ENCODE results near the gene TDRD3. TPM values are rescaled to one million over a fixed set of nuclear protein-coding genes. Genes with fewer than 3 reads are reported as not detected.
A peak's percentile ranks its signal among the peaks of the same experiment; 100 is the strongest.

The TDRD3 gene
- total RNA-seq, 1 experiment from 2014 or later: 21.4 TPM

DNA sequence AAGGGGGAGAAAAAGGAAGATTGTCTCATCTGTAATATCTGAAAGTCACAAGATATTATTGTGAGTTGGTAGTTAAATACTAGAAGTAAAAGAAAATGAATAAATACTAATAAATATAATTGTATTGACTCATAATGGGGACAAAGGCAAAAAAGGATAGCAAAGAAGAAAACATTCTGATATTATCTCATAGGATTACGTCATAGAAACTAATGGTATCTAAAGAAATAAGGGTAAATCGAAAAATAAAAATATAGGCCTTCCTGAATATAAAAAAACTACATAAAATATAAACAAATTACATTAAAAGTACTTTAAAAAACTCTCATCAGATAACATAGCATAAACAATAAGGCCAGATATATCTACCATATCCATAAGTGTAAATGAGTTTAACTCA, 38.6 kb upstream of the TDRD3 start:
- TF ChIP-seq, protein P1, sequence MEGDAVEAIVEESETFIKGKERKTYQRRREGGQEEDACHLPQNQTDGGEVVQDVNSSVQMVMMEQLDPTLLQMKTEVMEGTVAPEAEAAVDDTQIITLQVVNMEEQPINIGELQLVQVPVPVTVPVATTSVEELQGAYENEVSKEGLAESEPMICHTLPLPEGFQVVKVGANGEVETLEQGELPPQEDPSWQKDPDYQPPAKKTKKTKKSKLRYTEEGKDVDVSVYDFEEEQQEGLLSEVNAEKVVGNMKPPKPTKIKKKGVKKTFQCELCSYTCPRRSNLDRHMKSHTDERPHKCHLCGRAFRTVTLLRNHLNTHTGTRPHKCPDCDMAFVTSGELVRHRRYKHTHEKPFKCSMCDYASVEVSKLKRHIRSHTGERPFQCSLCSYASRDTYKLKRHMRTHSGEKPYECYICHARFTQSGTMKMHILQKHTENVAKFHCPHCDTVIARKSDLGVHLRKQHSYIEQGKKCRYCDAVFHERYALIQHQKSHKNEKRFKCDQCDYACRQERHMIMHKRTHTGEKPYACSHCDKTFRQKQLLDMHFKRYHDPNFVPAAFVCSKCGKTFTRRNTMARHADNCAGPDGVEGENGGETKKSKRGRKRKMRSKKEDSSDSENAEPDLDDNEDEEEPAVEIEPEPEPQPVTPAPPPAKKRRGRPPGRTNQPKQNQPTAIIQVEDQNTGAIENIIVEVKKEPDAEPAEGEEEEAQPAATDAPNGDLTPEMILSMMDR (IDR thresholded peaks at IDR 0.05; ENCODE audit: unreplicated experiment): no peak
- BruUV-seq (replicated peaks): no TSS peak
- H3K36me3 Mint-ChIP-seq (ENCODE audit: insufficient read depth, unreplicated experiment): no peaks in the 10 kb centered on the region
- H3K27ac Mint-ChIP-seq (ENCODE audit: low read depth, unreplicated experiment): no peak overlapping the region
- H3K4me1 Mint-ChIP-seq (ENCODE audit: insufficient read depth, unreplicated experiment): no peaks in the 10 kb centered on the region
- intact Hi-C loops (cut with micrococcal nuclease): no loop called here
- POLR2A ChIA-PET: interaction anchor here (0.5 kb wide), 1 partner anchor 25 kb away, joined by 3 read pairs; no protein-coding TSS in a partner anchor
- CTCF ChIA-PET: no interaction called here
- no peaks in the 10 kb centered on the region for H3K9me3 Mint-ChIP-seq (ENCODE audit: unreplicated experiment)
- no peak overlapping the region for H3K4me3 Mint-ChIP-seq (ENCODE audit: unreplicated experiment)
- peaks cover 21% of the 10 kb centered on the region for H3K27me3 Mint-ChIP-seq (ENCODE audit: insufficient read depth, unreplicated experiment)
- no peak for DNase-seq (ENCODE audit: unreplicated experiment)

DNA sequence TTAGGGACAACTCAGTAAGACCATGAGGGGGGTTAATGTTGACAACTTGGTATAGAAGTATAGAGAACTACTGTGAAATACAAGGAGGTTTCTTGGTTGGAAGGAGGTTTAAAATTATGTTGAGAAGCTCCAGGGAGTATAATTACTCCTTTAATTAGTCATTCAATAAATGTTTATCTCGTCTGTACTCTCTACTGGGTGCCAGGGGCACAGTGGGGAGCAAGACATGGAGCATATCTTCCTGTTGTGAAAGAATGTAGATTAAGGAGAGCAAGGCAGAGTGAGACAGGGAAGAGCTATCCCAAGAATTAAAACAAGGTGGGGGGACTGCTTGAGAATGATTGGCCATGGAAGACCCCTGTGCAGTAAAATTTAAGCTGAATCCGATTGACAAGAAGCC, 33.7 kb upstream of the TDRD3 start:
- Mint-ChIP-seq H3K4me3 (ENCODE audit: unreplicated experiment) (no peak overlapping the region), H3K27ac (ENCODE audit: low read depth, unreplicated experiment) (no peak overlapping the region), H3K27me3 (ENCODE audit: insufficient read depth, unreplicated experiment) (peaks cover 37% of the 10 kb centered on the region), H3K9me3 (ENCODE audit: unreplicated experiment) (no peaks in the 10 kb centered on the region), H3K36me3 (ENCODE audit: insufficient read depth, unreplicated experiment) (no peaks in the 10 kb centered on the region), H3K4me1 (ENCODE audit: insufficient read depth, unreplicated experiment) (no peaks in the 10 kb centered on the region)
- intact Hi-C loops (cut with micrococcal nuclease): no loop called here
- ChIA-PET CTCF (no interaction called here), POLR2A (no interaction called here)
- no TSS peak for BruUV-seq (replicated peaks)
- TF ChIP-seq, protein P1 (IDR thresholded peaks at IDR 0.05; ENCODE audit: unreplicated experiment): no peak
- DNase-seq (ENCODE audit: unreplicated experiment): no peak

DNA sequence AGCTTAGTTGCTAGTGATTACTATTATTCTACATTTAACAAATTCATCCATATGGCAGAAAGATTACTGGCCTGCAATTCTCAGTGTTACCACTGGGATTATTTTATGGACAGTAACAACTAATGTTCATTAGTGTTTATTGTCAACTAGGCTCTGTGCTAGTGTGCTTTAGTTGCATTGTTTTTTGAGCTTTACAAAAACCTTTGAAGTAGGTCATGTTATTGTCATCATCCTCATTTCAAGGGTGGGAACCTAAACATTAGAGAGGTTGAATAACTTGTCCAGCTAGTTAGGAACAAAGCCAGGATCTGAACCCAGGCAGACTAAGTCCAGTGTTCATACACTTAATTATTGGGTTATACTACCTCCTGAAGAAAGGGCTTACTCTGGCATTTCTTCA, 27.8 kb upstream of the TDRD3 start:
- DNase-seq (ENCODE audit: unreplicated experiment): peak; percentile 11
- Mint-ChIP-seq H3K9me3 (ENCODE audit: unreplicated experiment) (no peaks in the 10 kb centered on the region), H3K27ac (ENCODE audit: low read depth, unreplicated experiment) (no peak overlapping the region), H3K4me1 (ENCODE audit: insufficient read depth, unreplicated experiment) (no peaks in the 10 kb centered on the region), H3K36me3 (ENCODE audit: insufficient read depth, unreplicated experiment) (no peaks in the 10 kb centered on the region), H3K27me3 (ENCODE audit: insufficient read depth, unreplicated experiment) (peaks cover 8% of the 10 kb centered on the region), H3K4me3 (ENCODE audit: unreplicated experiment) (no peak overlapping the region)
- ChIA-PET POLR2A (interaction anchor here (1.4 kb wide), 1 partner anchor 27 kb away, joined by 4 read pairs; the partner anchor contains the start of gene TDRD3), CTCF (interaction anchor here (0.6 to 1.5 kb wide), 8 partner anchors 10 to 82 kb away, joined by 3 to 4 read pairs (median 3); no protein-coding TSS in a partner anchor)
- TF ChIP-seq, protein P1 (IDR thresholded peaks at IDR 0.05; ENCODE audit: unreplicated experiment): peak; percentile 12
- intact Hi-C loops (cut with micrococcal nuclease): no loop called here
- BruUV-seq (replicated peaks): no TSS peak

DNA sequence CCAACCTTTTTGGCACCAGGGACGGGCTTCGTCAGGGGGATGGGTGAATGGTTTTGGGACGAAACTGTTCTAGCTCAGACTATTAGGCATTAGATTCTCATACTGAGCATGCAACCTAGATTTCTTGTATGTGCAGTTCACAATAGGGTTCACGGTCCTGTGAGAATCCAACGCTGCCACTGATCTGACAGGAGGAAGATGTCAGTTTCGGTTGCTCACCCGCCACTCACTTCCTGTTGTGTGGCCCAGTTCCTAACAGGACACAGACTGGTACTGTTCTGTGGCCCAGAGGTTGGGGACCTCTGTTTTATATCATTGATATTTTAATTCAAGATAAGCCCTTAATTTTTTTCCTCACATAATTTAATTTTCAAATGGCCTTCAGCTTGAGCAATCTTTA, 26.7 kb upstream of the TDRD3 start:
- no TSS peak for BruUV-seq (replicated peaks)

More for the DNA sequence above, 26.7 kb upstream of the TDRD3 start:
- DNase-seq (ENCODE audit: unreplicated experiment): no peak
- ChIA-PET POLR2A (interaction anchor here (1.4 kb wide), 1 partner anchor 26 kb away, joined by 4 read pairs; the partner anchor contains the start of gene TDRD3), CTCF (interaction anchor here (1.0 to 1.1 kb wide), 2 partner anchors 22 to 978 kb away, joined by 4 read pairs; no protein-coding TSS in a partner anchor)
- no peaks in the 10 kb centered on the region for H3K9me3 Mint-ChIP-seq (ENCODE audit: unreplicated experiment)
- no peaks in the 10 kb centered on the region for H3K4me1 Mint-ChIP-seq (ENCODE audit: insufficient read depth, unreplicated experiment)
- no peak overlapping the region for H3K4me3 Mint-ChIP-seq (ENCODE audit: unreplicated experiment)
- H3K27ac Mint-ChIP-seq (ENCODE audit: low read depth, unreplicated experiment): no peak overlapping the region
- TF ChIP-seq, protein P1 (IDR thresholded peaks at IDR 0.05; ENCODE audit: unreplicated experiment): no peak
- no peaks in the 10 kb centered on the region for H3K27me3 Mint-ChIP-seq (ENCODE audit: insufficient read depth, unreplicated experiment)
- H3K36me3 Mint-ChIP-seq (ENCODE audit: insufficient read depth, unreplicated experiment): no peaks in the 10 kb centered on the region
- intact Hi-C loops (cut with micrococcal nuclease): no loop called here
